T-helper 2 cell treated with Interferon-gamma antibody and Interleukin-4, amounts not matched to agents 5 μg/mL and 100 μg/mL, for 36 hours (primary cell): ENCODE results near the gene CACNA1A.
"Not testable (repeated sequence)": the region's sequence is repeated elsewhere in the genome, so short reads cannot be mapped to it uniquely, and the experiment has no call there.

Experiments used
- DNase-seq: peaks from one replicate; pipeline ENCODE4 v3.0.0; 2021; ENCODE audit warnings: low spot score
- H3K27ac Mint-ChIP-seq: one replicate; pipeline ENCODE4 v1.8.0; 2021; ENCODE audit warnings: mild to moderate bottlenecking, mixed read lengths
- H3K27me3 Mint-ChIP-seq: one replicate; pipeline ENCODE4 v1.8.0; 2021; ENCODE audit warnings: low read depth, mixed read lengths
- H3K36me3 Mint-ChIP-seq: one replicate; pipeline ENCODE4 v1.8.0; 2021; ENCODE audit warnings: low read depth, mixed read lengths
- H3K4me1 Mint-ChIP-seq: one replicate; pipeline ENCODE4 v1.8.0; 2021; ENCODE audit warnings: low read depth, mixed read lengths
- H3K4me3 Mint-ChIP-seq: one replicate; pipeline ENCODE4 v1.8.0; 2022; ENCODE audit warnings: mild to moderate bottlenecking, moderate library complexity, mixed read lengths
- H3K9me3 Mint-ChIP-seq: one replicate; pipeline ENCODE4 v1.8.0; 2021; ENCODE audit warnings: mixed read lengths

Gene CACNA1A

DNA sequence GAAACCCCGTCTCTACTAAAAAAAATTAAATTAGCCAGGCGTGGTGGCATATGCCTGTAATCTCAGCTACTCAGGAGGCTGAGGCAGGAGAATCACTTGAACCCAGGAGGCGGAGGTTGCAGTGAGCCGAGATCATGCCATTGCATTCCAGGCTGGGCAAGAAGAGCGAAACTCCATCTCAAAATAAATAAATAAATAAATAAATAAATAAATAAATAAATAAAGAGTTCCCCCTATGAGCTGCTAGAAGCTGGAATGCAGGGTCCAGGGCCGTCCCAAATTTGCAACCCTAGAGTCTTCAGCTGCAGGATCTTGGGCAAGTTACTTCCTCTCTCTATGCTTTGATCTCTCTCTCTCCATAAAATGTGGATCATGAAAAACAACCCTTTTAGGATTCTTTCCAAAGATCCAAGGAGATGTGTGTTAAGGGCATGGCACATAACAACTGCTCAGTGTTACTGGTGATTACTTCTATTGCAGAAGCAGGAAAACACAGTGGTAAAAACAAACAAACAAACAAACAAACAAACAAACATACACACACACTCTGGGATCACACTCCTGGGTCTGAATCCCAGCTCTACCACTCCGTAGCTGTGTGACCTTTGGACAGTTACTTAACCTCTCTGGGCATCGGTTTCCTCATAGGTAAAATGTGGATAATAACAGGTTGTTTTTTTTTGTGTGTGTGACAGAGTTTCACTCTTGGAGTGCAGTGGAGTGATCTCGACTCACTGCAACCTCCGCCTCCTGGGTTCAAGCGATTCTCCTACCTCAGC, 78.8 kb downstream of the CACNA1A start:
- H3K27ac Mint-ChIP-seq = no peak overlapping the region
- H3K9me3 Mint-ChIP-seq = peaks cover 24% of the 10 kb centered on the region
- DNase-seq = no peak
- H3K4me3 Mint-ChIP-seq = no peak overlapping the region
- no peaks in the 10 kb centered on the region for H3K36me3 Mint-ChIP-seq
- no peaks in the 10 kb centered on the region for H3K27me3 Mint-ChIP-seq
- no peaks in the 10 kb centered on the region for H3K4me1 Mint-ChIP-seq

DNA sequence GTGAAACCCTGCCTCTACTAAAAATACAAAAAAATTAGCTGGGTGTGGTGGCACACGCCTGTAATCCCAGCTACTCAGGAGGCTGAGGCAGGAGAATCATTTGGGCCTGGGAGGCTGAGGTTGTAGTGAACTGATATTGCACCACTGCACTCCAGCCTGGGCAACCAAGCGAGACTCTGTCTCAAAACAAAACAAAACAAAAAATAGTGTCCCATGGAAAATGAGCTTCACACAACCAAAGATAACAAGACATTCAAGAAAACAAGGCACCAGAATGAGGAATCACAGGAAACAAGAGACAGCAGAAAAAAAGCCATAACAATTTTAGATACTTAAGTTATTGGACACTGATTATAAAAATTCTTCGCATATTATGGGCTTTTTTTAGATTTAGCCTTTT, 80.4 kb downstream of the CACNA1A start:
- H3K4me3 Mint-ChIP-seq, H3K4me1 Mint-ChIP-seq, H3K27ac Mint-ChIP-seq, H3K27me3 Mint-ChIP-seq, H3K36me3 Mint-ChIP-seq, DNase-seq: not testable (repeated sequence)
- peaks cover 27% of the 10 kb centered on the region for H3K9me3 Mint-ChIP-seq

DNA sequence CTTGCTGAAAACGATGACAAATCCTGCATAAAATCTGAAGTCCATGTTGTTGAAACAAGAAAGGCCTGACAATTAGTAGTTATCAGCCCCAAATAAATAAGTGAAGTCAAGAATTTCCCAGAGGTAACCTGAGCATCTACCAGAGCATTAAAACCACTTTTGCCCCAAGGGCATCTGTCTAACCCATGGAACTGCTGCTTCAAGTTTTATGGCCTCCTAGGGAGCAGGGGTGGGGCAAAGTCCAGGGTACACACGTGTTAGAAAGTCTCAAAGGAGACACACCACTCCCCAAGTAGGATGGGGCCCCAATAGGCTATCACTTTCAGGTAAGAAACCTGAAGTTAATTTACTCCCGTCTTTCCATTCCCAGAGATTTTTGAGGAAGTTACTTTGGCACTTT, 81.1 kb downstream of the CACNA1A start:
- H3K36me3 Mint-ChIP-seq = no peaks in the 10 kb centered on the region
- no peak for DNase-seq
- peaks cover 29% of the 10 kb centered on the region for H3K9me3 Mint-ChIP-seq
- no peak overlapping the region for H3K27ac Mint-ChIP-seq
- H3K4me3 Mint-ChIP-seq = no peak overlapping the region
- H3K27me3 Mint-ChIP-seq = no peaks in the 10 kb centered on the region
- no peaks in the 10 kb centered on the region for H3K4me1 Mint-ChIP-seq

DNA sequence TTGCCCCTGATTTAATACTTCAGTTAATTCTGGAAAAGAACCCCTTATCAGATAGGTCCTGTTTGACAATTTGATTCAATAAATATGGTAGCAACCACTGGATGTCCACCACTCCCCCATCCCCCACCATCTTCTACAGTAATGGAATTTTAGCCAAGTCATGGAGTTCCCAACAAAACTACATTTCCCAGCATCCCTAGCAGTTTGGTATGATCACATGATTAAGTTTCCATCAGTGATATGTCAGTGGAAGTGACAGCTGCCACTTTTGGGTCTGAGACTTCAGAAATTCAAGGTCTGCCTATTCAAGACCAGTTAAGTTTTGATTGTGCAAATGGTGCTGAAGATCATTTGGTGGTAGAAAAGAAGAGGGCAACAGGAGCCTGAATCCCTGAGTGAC, 85.5 kb downstream of the CACNA1A start:
- Mint-ChIP-seq H3K4me3 (no peak overlapping the region), H3K27me3 (no peaks in the 10 kb centered on the region), H3K36me3 (no peaks in the 10 kb centered on the region), H3K4me1 (no peaks in the 10 kb centered on the region), H3K27ac (no peak overlapping the region), H3K9me3 (peaks cover 22% of the 10 kb centered on the region)
- DNase-seq = no peak

DNA sequence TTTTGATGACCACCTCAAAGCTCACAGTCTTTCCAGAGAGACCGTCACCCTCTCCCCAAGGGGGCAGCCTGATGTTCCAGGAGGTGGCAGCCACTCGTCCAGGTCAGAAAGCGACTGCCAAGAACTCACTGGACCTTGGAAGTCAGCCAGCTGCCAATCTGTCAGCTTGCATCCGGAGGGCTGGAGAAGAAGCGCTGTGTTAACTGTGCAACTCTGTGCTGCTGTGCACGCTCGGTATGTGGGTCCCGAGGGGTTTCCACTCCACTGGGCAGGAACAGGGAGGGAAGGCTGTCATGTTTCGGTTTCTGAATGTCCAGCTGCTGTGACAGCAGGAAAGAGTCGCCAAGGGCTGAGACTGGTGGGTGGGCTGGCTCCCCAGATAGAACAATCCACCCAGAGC, 89.2 kb downstream of the CACNA1A start:
- H3K4me1 Mint-ChIP-seq = no peaks in the 10 kb centered on the region
- no peaks in the 10 kb centered on the region for H3K27me3 Mint-ChIP-seq
- DNase-seq = no peak
- no peak overlapping the region for H3K27ac Mint-ChIP-seq
- H3K36me3 Mint-ChIP-seq = no peaks in the 10 kb centered on the region
- H3K4me3 Mint-ChIP-seq = no peak overlapping the region
- H3K9me3 Mint-ChIP-seq = peaks cover 4% of the 10 kb centered on the region

DNA sequence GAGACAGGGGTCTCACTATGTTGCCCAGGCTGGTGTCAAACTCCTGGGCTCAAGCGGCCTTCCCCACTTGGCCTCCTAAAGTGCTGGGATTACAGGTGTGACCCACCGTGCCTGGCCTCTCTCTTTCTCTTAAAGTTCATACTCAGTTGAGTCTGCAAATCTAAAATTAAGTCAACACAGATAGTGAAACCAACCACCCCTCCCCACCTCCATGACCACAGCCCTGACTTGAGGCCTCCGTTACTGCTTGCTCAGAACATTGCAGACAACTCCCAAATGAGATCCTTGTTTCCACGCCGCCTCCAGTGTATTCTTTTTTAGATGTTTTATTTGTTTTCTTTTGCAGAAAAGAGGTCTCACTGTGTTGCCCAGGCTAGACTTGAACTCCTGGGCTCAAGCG, 94.4 kb downstream of the CACNA1A start:
- H3K27ac Mint-ChIP-seq = no peak overlapping the region
- H3K4me1 Mint-ChIP-seq = no peaks in the 10 kb centered on the region
- no peaks in the 10 kb centered on the region for H3K36me3 Mint-ChIP-seq
- H3K4me3 Mint-ChIP-seq = no peak overlapping the region
- H3K9me3 Mint-ChIP-seq = no peaks in the 10 kb centered on the region
- no peaks in the 10 kb centered on the region for H3K27me3 Mint-ChIP-seq
- DNase-seq = no peak

DNA sequence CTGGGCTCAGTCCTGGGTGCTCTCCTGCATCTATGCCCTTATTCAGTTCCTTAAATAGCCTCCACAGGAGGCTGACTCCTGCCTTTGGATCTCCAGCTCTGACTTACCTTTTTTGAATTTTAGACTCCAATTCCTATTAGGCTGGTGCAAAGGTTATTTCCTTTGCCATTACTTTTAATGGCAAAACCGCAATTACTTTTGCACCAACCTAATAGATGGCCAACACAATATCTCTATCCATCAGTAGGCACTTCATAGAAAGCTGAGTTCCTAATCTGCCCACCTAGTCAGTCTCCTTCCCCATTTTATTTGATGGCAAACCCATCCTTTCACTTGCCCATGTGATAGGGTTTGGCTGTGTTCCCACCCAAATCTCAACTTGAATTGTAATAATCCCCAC, 95.3 kb downstream of the CACNA1A start:
- Mint-ChIP-seq H3K4me1 (no peaks in the 10 kb centered on the region), H3K36me3 (no peaks in the 10 kb centered on the region), H3K4me3 (no peak overlapping the region), H3K27ac (no peak overlapping the region), H3K9me3 (no peaks in the 10 kb centered on the region), H3K27me3 (no peaks in the 10 kb centered on the region)
- no peak for DNase-seq

DNA sequence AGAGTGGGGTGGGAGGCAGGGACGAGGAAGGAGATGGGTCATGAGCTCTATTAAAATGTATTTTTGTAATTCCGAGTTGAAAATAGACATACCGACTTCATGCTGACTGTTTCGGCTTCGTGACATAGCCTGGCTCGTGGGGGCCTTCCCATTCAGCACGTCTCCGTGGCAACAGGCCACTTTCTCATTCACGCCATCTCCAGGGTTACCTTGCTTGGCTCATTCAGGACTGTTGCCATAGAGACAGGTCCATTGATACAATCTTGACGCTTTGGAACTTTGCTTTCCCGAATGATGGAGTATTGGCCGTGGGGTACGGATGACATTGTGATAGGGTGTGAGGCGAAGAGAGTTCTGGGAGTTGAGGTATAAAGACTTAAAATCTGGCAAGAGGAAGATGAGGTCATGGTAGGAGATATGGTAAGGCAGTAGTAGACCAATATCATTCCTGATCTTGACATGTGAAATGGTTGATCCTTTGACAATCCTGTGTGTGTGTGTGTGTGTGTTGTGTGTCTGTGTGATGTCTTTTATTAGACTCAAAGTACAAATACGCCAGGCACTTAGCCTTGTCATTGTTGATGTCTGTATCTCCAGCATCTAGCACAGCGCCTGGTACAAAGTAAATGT, 97.3 kb downstream of the CACNA1A start:
- Mint-ChIP-seq H3K27ac (no peak overlapping the region), H3K36me3 (no peaks in the 10 kb centered on the region)

DNA sequence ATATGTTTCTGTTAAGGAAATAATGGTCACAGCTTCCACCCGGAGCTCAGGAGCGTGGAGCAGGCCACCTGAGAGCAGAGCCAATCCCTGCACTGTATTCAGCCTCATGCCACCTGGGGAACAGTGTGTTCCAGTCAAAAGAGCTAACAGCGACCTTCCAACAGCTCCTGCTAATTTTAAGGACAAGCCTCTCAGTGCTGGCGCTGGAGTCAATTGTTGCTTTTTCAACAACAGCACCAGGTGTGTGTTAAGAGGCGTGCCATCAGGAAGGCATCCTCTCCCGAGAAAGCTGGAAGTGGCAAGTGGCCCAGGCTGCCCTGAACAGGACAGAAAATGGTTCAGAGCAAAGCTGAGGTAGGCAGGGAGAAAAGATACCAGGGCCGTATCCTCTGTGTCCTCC, 102.0 kb downstream of the CACNA1A start:
- Mint-ChIP-seq H3K4me1 (no peaks in the 10 kb centered on the region), H3K27ac (no peak overlapping the region), H3K9me3 (peaks cover 11% of the 10 kb centered on the region), H3K27me3 (no peaks in the 10 kb centered on the region), H3K4me3 (no peak overlapping the region), H3K36me3 (no peaks in the 10 kb centered on the region)
- DNase-seq = no peak

More for the DNA sequence above, 97.3 kb downstream of the CACNA1A start:
- Mint-ChIP-seq H3K4me1 (no peaks in the 10 kb centered on the region), H3K27me3 (no peaks in the 10 kb centered on the region), H3K9me3 (no peaks in the 10 kb centered on the region), H3K4me3 (no peak overlapping the region)
- no peak for DNase-seq

DNA sequence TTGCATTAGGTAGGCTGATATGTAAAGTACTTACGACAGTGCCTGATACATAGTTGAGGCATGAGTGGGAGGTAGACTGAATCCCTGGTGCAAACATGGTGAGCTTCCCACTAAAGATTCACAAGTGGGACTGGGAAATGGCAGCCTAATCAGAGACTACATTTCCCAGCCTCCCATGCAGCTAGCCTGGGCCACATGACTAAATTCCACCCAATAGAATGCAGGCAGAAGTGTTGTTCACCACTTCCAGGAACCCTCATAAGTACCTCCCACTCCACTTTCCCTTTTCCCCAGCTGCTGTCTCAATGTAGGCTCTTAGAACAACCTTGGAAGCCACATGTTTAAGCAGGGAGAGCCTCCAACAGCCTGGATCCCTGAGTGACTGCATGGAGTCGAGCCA, 104.9 kb downstream of the CACNA1A start:
- H3K4me1 Mint-ChIP-seq = no peaks in the 10 kb centered on the region
- no peak overlapping the region for H3K27ac Mint-ChIP-seq
- H3K36me3 Mint-ChIP-seq = no peaks in the 10 kb centered on the region
- peaks cover 11% of the 10 kb centered on the region for H3K9me3 Mint-ChIP-seq
- H3K27me3 Mint-ChIP-seq = no peaks in the 10 kb centered on the region
- no peak overlapping the region for H3K4me3 Mint-ChIP-seq
- DNase-seq = no peak

DNA sequence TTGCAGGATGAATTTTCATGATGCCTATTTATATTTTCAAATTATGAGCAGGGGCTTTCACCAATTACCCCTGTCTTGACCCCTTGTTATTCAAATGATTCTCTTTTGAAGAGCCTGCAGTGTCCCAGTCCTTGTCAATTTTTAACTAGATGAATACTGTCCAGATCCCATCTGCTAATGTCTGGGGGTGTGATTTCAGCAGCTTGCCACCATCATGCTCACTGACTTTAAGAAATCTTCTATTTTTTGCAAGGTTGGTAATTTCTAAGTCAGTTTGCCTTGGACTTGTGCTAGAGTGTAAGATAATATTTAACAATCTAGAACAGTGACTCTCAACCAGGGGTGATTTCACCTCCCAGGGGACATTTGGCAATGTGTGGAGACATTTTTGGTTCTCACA, 106.0 kb downstream of the CACNA1A start:
- H3K4me3 Mint-ChIP-seq = no peak overlapping the region
- H3K9me3 Mint-ChIP-seq = peaks cover 11% of the 10 kb centered on the region
- H3K4me1 Mint-ChIP-seq = no peaks in the 10 kb centered on the region
- H3K36me3 Mint-ChIP-seq = no peaks in the 10 kb centered on the region
- no peak overlapping the region for H3K27ac Mint-ChIP-seq
- no peak for DNase-seq
- no peaks in the 10 kb centered on the region for H3K27me3 Mint-ChIP-seq

DNA sequence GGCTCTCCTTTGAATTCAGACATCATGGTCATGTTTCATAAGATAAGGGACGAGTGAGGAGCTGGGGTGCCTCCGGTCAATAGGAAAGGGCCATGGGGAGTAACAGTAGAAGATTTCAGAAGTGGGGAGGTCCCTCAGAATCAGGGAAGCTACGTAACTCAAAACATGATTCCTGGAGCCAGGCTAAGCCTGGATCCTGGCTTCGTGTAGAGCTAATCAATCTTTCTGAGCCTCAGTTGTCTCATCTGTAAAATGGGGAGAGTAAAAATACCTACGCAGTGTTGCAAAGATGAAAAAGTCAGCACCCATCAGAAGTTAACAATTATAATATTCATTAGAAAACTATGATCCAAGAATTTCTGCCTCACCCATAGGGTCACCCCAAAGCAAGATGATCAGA, 106.5 kb downstream of the CACNA1A start:
- no peaks in the 10 kb centered on the region for H3K27me3 Mint-ChIP-seq
- peaks cover 11% of the 10 kb centered on the region for H3K9me3 Mint-ChIP-seq
- no peak for DNase-seq
- H3K4me3 Mint-ChIP-seq = no peak overlapping the region
- H3K27ac Mint-ChIP-seq = no peak overlapping the region
- no peaks in the 10 kb centered on the region for H3K36me3 Mint-ChIP-seq
- no peaks in the 10 kb centered on the region for H3K4me1 Mint-ChIP-seq

DNA sequence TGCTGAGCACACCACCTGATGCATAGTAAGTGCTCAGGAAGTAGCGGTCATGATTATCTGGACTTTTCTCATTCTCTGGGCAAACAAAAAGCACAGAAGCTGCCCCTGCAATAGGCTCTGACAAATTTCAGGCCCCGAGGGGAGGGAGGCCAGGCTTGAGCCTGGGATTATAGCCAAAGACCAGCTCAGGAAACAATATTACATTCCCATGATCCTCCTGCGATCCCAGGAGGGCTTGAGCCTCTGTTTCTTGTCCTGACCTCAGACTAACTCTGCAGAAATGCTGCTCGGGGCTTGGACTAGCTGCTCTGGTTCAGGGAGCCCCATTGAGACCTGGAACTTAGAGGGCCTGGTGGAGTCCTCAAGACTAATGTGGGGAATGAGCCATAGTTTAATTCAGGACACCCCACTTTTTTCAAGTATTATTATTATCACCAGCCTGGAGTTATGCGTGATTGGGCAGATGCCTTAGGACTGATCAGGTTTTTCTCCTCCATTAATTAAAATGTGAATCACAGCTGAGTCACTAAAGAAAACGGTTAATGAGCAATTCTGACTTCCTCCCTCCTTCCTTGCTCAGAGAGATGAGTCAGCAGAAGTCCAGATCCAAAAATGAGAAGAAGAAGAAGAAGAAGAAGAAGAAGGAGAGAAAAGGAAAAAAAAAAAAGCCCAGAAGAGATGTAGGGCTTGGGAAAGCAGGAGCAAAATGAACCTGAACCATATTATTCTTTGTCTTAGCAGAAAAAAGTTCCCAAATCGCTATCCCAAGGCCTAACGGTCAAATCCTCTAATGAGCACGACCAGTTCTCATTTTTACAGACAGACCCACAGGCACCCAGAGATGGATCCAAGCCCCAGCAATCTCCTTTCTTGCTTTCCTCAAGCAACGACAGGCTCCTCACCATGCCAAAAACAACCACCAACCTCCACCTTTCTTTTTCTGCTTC, 107.2 kb downstream of the CACNA1A start:
- Mint-ChIP-seq H3K27ac (no peak overlapping the region), H3K9me3 (peaks cover 11% of the 10 kb centered on the region), H3K4me1 (no peaks in the 10 kb centered on the region), H3K36me3 (no peaks in the 10 kb centered on the region), H3K4me3 (no peak overlapping the region), H3K27me3 (no peaks in the 10 kb centered on the region)
- DNase-seq = no peak

DNA sequence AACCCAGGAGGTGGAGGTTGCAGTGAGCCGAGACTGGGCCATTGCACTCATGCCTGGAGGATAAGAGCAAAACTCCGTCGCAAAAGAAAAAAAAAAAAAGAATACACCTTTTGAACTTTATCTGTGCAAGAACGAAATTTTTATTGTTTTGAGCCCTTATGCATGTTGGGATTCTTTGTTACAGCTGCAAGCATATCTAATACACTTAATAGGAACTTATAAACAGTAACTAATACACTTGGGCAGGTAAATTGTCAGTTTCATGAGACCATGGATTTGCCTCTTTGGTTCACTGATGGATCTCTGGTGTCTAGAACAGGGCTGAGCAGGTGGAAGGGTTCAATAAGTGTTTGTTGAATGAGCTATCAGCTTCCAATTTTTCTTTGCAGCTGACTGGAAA, 108.1 kb downstream of the CACNA1A start:
- no peak overlapping the region for H3K27ac Mint-ChIP-seq
- H3K4me1 Mint-ChIP-seq = no peaks in the 10 kb centered on the region
- peaks cover 11% of the 10 kb centered on the region for H3K9me3 Mint-ChIP-seq
- DNase-seq = no peak
- H3K27me3 Mint-ChIP-seq = no peaks in the 10 kb centered on the region
- no peaks in the 10 kb centered on the region for H3K36me3 Mint-ChIP-seq
- no peak overlapping the region for H3K4me3 Mint-ChIP-seq
